ENCODE data around the gene SPATA19.

DNA sequence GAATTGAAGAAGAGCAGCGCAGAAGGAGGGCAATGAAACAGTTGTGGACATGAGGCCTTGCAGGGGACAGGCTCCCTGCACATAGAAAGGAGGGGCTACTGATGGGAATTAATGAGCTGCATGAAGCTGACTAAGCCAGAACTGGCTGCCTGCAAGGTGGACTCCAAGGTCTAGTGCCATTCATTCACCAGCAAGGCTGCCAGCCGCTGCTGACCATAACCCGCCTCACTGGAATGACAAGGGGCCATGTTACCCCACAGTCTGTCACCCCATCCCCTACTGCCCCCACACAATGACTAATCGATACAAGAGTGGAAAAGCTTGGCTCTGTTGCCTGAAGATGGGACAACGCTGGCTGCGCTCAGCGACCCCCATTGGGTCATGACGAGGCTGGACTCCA is 44.6 kb downstream of the SPATA19 start:
- TF ChIP-seq, protein P1, sequence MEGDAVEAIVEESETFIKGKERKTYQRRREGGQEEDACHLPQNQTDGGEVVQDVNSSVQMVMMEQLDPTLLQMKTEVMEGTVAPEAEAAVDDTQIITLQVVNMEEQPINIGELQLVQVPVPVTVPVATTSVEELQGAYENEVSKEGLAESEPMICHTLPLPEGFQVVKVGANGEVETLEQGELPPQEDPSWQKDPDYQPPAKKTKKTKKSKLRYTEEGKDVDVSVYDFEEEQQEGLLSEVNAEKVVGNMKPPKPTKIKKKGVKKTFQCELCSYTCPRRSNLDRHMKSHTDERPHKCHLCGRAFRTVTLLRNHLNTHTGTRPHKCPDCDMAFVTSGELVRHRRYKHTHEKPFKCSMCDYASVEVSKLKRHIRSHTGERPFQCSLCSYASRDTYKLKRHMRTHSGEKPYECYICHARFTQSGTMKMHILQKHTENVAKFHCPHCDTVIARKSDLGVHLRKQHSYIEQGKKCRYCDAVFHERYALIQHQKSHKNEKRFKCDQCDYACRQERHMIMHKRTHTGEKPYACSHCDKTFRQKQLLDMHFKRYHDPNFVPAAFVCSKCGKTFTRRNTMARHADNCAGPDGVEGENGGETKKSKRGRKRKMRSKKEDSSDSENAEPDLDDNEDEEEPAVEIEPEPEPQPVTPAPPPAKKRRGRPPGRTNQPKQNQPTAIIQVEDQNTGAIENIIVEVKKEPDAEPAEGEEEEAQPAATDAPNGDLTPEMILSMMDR (IDR thresholded peaks at IDR 0.05): no peak
- TF ChIP-seq POLR2A (IDR thresholded peaks at IDR 0.05): no peak
